Endothelial cell of umbilical vein (primary cell): ENCODE results near the gene GGT7. TPM values are rescaled to one million over a fixed set of nuclear protein-coding genes. Genes with fewer than 3 reads are reported as not detected.

Experiments
- BruUV-seq: library from RNA; stranded (reverse); fragments of 400-500 nt; replicated peaks from 2 replicates; lab custom pipeline; 2021; lab: Mats Ljungman, UMichigan
- CTCF ChIA-PET: fragments of 300-600, 350-600 bp; sonication (Branson Sonifier 250); formaldehyde crosslinking; loops from one replicate; lab custom pipeline; 2021; ENCODE audit warnings: antibody characterized with exemption, inconsistent platforms; lab: Charles Lee
- POLR2A ChIA-PET: fragments of 300-600, 350-600 bp; sonication (Branson Sonifier 250); formaldehyde crosslinking; loops from one replicate; lab custom pipeline; 2021; ENCODE audit warnings: antibody characterized with exemption, inconsistent platforms; lab: Charles Lee
- DNase-seq: peaks from one replicate; pipeline ENCODE4 v3.0.0-alpha.2; 2011; ENCODE audit warnings: low read depth, low spot score
- FAIRE-seq: peaks from 2 replicates; lab custom pipeline; 2011; peaks lifted over from hg19 to GRCh38; lab: Jason Lieb, UNC
- H2AFZ ChIP-seq: 2 replicates; pipeline ENCODE4 v1.6.0; 2012; ENCODE audit warnings: low read depth, low read length, control low read depth, inconsistent platforms
- H3K27ac ChIP-seq: 2 replicates; pipeline ENCODE4 v1.5.1; 2011; ENCODE audit warnings: low read depth, mild to moderate bottlenecking, control low read depth, low read length, moderate library complexity; ENCODE audit not compliant: insufficient read depth
- H3K27me3 ChIP-seq, 2 experiments: 2 replicates each; pipeline versions ENCODE4 v1.6.0 to v1.6.1; 2011; ENCODE audit warnings: low read length in 2 of 2, mixed read lengths in 1 of 2; ENCODE audit not compliant: control insufficient read depth in 2 of 2, insufficient read depth in 2 of 2
- H3K36me3 ChIP-seq, 2 experiments: 2 replicates in 1 of 2; 3 replicates in 1 of 2; pipeline ENCODE4 v1.5.1; 2011; ENCODE audit warnings: low read length in 2 of 2, mild to moderate bottlenecking in 1 of 2, moderate library complexity in 1 of 2; ENCODE audit not compliant: control insufficient read depth in 2 of 2, insufficient read depth in 2 of 2; ENCODE audit errors: extremely low read depth in 1 of 2
- H3K4me1 ChIP-seq: 3 replicates; pipeline ENCODE4 v1.5.1; 2011; ENCODE audit warnings: mild to moderate bottlenecking, low read length; ENCODE audit not compliant: control insufficient read depth, insufficient read depth; ENCODE audit errors: extremely low read depth
- H3K4me2 ChIP-seq: 2 replicates; pipeline ENCODE4 v1.6.1; 2011; ENCODE audit warnings: low read length, control low read depth, mixed read lengths; ENCODE audit not compliant: insufficient read depth
- H3K4me3 ChIP-seq, 3 experiments: fragments of 200-600 bp in 1 of 3; sonication (generic), shearing (Covaris generic) in 1 of 3; replicated peaks in 1 of 3; 2 replicates each; pipeline ENCODE4 v1.5.1; 2011 to 2016; ENCODE audit warnings: control low read depth in 3 of 3, low read length in 3 of 3, mild to moderate bottlenecking in 2 of 3, inconsistent platforms in 1 of 3, low read depth in 1 of 3, moderate library complexity in 1 of 3; ENCODE audit not compliant: insufficient read depth in 1 of 3
- H3K79me2 ChIP-seq: 2 replicates; pipeline ENCODE4 v1.6.0; 2012; ENCODE audit warnings: low read length, inconsistent platforms; ENCODE audit not compliant: control insufficient read depth, insufficient read depth
- H3K9ac ChIP-seq: replicated peaks from 2 replicates; pipeline ENCODE3; 2011; ENCODE audit warnings: low read length, control low read depth; ENCODE audit not compliant: insufficient read depth; ENCODE audit errors: extremely low read depth
- H3K9me1 ChIP-seq: replicated peaks from 3 replicates; pipeline ENCODE4 v1.6.0; 2011; ENCODE audit warnings: mild to moderate bottlenecking, low read length; ENCODE audit not compliant: control insufficient read depth, insufficient read depth; ENCODE audit errors: extremely low read depth
- H3K9me3 ChIP-seq: replicated peaks from 2 replicates; pipeline ENCODE4 v1.5.1; 2012; ENCODE audit warnings: low read length, inconsistent platforms; ENCODE audit not compliant: control insufficient read depth, insufficient read depth
- H4K20me1 ChIP-seq: replicated peaks from 2 replicates; pipeline ENCODE3; 2011; ENCODE audit warnings: mild to moderate bottlenecking, low read length; ENCODE audit not compliant: control insufficient read depth, insufficient read depth; ENCODE audit errors: extremely low read depth
- CTCF ChIP-seq, 2 donors: IDR thresholded peaks; 1 replicate in 1 of 2; 2 replicates in 1 of 2; pipeline ENCODE4 v1.5.1; 2011; ENCODE audit warnings: low read length in 2 of 2, mild to moderate bottlenecking in 2 of 2, moderate library complexity in 2 of 2, control low read depth in 1 of 2, inconsistent platforms in 1 of 2, low read depth in 1 of 2; ENCODE audit not compliant: insufficient read depth in 1 of 2; ENCODE audit errors: extremely low read depth in 1 of 2
- EZH2 ChIP-seq: IDR thresholded peaks from 2 replicates; pipeline ENCODE4 v1.6.1; 2012; ENCODE audit warnings: borderline replicate concordance, low read depth, mild to moderate bottlenecking, moderate library complexity, low read length, inconsistent platforms; ENCODE audit not compliant: severe bottlenecking
- FOS ChIP-seq: IDR thresholded peaks from 2 replicates; pipeline ENCODE4 v1.6.1; 2011; ENCODE audit warnings: mild to moderate bottlenecking, low read length, moderate library complexity, borderline replicate concordance; ENCODE audit not compliant: insufficient read depth
- GATA2 ChIP-seq: IDR thresholded peaks from 2 replicates; pipeline ENCODE4 v1.7.0; 2011; ENCODE audit warnings: low read depth, mild to moderate bottlenecking, moderate library complexity, mixed read lengths, low read length; ENCODE audit not compliant: insufficient read length, insufficient read depth
- JUN ChIP-seq: IDR thresholded peaks from 2 replicates; pipeline ENCODE4 v1.6.1; 2011; ENCODE audit warnings: borderline replicate concordance, low read depth; ENCODE audit not compliant: insufficient read length, insufficient read depth
- MAX ChIP-seq: IDR thresholded peaks from 2 replicates; pipeline ENCODE4 v1.6.1; 2011; ENCODE audit not compliant: insufficient read depth, insufficient read length
- MYC ChIP-seq: IDR thresholded peaks from one replicate; pipeline ENCODE4 v1.6.1; 2011; ENCODE audit warnings: mild to moderate bottlenecking, low read depth, low read length
- POLR2A ChIP-seq: IDR thresholded peaks from 2 replicates; pipeline ENCODE4 v1.6.1; 2012; ENCODE audit warnings: low read depth, mild to moderate bottlenecking, control low read depth, low read length
- POLR2AphosphoS5 ChIP-seq: IDR thresholded peaks from 2 replicates; pipeline ENCODE4 v1.6.1; 2012; ENCODE audit warnings: low read depth, mild to moderate bottlenecking, control low read depth, low read length, moderate library complexity; ENCODE audit not compliant: insufficient read depth
- dilution Hi-C: fragments of 300-500 bp; cut with MboI; formaldehyde crosslinking; loops from one replicate; pipeline ENCODE4 v1.15.0; 2019; ENCODE audit warnings: low sequenced_read_pairs; ENCODE audit not compliant: extremely low pct_ligation_motif_present
- intact Hi-C: fragments of 100-400 bp; cut with micrococcal nuclease; formaldehyde crosslinking; loops from one replicate; pipeline ENCODE4 v1.10.0; 2022
- polyA plus RNA-seq, 4 experiments: library from polyadenylated mRNA; depleted of rRNA in 3 of 4; stranded (reverse) in 3 of 4; unstranded in 1 of 4; fragments of >200 nt; gene quantifications; 2 replicates each; pipeline versions ENCODE4 v1.2.1 to v1.2.3, GENCODE V29; 2011 to 2012; ENCODE audit warnings: missing spikeins in 1 of 4
- total RNA-seq: library from RNA; stranded (reverse); gene quantifications from 2 replicates; pipeline ENCODE4 v1.2.3, GENCODE V29; 2021

GGT7 gene
- total and polyA plus RNA-seq, 2 donors (not counting 3 experiments of a cell fraction or from before 2014, with no cell fraction given): 4.1 to 5.0 TPM

GRCh38 chr20:34871320-34871926 lies 1.2 kb downstream of the GGT7 start:
- peaks cover 12% of the 10 kb centered on the region for H3K4me1 ChIP-seq
- H3K79me2 ChIP-seq: no peaks in the 10 kb centered on the region
- DNase-seq (no peak), FAIRE-seq (no peak)
- no peak overlapping the region for H3K27ac ChIP-seq
- H3K27me3 ChIP-seq: no peaks in the 10 kb centered on the region
- BruUV-seq: no TSS peak
- dilution Hi-C loops: no loop called here
- TF ChIP-seq MAX: no peak
- TF ChIP-seq POLR2AphosphoS5: no peak
- no peak for TF ChIP-seq JUN
- TF ChIP-seq EZH2: no peak
- no peak for TF ChIP-seq CTCF (IDR thresholded peaks at IDR 0.05; ENCODE audit: extremely low read depth in 1 of 2, insufficient read depth in 1 of 2, low read depth in 1 of 2, low read length in 2 of 2)
- TF ChIP-seq POLR2A: no peak
- no peak for TF ChIP-seq FOS
- TF ChIP-seq GATA2: no peak
- TF ChIP-seq MYC: no peak
- no peaks in the 10 kb centered on the region for H4K20me1 ChIP-seq
- intact Hi-C loops: no loop called here
- H2AFZ ChIP-seq: no peak overlapping the region
- POLR2A ChIA-PET: no interaction called here
- H3K4me3 ChIP-seq: no peak overlapping the region
- no peak overlapping the region for H3K9ac ChIP-seq
- H3K9me3 ChIP-seq: no peaks in the 10 kb centered on the region
- no peak overlapping the region for H3K4me2 ChIP-seq
- no peaks in the 10 kb centered on the region for H3K36me3 ChIP-seq
- CTCF ChIA-PET: interaction anchor here (1.6 to 6.0 kb wide), 2 partner anchors 86 to 225 kb away, joined by 3 to 182 read pairs; partner anchors contain the start of genes GSS and MYH7B
- no peaks in the 10 kb centered on the region for H3K9me1 ChIP-seq
